ENCODE measurements around the gene FDX1.

DNA sequence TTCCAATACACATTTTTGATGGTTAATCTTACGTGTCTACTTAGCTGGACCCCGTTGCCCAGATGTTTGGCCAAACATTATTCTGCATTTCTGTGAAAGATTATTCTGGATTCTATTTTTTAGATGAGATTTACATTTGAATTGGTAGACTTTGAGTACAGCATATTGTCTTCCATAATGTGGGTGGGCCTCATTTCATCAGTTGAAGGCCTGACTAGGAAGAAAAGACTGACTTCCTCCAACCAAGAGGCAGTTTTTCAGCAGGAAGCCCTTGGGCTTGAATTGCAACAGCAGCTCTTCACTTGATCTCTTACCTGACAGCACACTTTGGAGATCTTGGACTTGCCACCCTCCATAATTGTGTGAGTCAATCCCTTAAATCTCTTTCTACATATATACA is 58.7 kb downstream of the FDX1 start:
- TF ChIP-seq, protein P1, sequence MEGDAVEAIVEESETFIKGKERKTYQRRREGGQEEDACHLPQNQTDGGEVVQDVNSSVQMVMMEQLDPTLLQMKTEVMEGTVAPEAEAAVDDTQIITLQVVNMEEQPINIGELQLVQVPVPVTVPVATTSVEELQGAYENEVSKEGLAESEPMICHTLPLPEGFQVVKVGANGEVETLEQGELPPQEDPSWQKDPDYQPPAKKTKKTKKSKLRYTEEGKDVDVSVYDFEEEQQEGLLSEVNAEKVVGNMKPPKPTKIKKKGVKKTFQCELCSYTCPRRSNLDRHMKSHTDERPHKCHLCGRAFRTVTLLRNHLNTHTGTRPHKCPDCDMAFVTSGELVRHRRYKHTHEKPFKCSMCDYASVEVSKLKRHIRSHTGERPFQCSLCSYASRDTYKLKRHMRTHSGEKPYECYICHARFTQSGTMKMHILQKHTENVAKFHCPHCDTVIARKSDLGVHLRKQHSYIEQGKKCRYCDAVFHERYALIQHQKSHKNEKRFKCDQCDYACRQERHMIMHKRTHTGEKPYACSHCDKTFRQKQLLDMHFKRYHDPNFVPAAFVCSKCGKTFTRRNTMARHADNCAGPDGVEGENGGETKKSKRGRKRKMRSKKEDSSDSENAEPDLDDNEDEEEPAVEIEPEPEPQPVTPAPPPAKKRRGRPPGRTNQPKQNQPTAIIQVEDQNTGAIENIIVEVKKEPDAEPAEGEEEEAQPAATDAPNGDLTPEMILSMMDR (IDR thresholded peaks at IDR 0.05), result no peak
- TF ChIP-seq NFYB (CRISPR knock-in tag; conservative IDR thresholded peaks at IDR 0.05; ENCODE audit: low read depth) (no peak), CREB1 (CRISPR knock-in tag; IDR thresholded peaks at IDR 0.05) (no peak), ETV6 (CRISPR knock-in tag; IDR thresholded peaks at IDR 0.05) (no peak), NR3C1 (CRISPR knock-in tag; conservative IDR thresholded peaks at IDR 0.05; ENCODE audit: low read depth) (no peak), TP53 (CRISPR knock-in tag; IDR thresholded peaks at IDR 0.05) (no peak), KAT7 (CRISPR knock-in tag; IDR thresholded peaks at IDR 0.05; ENCODE audit: borderline replicate concordance) (no peak)
- TF ChIP-seq, protein P2, sequence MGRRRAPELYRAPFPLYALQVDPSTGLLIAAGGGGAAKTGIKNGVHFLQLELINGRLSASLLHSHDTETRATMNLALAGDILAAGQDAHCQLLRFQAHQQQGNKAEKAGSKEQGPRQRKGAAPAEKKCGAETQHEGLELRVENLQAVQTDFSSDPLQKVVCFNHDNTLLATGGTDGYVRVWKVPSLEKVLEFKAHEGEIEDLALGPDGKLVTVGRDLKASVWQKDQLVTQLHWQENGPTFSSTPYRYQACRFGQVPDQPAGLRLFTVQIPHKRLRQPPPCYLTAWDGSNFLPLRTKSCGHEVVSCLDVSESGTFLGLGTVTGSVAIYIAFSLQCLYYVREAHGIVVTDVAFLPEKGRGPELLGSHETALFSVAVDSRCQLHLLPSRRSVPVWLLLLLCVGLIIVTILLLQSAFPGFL (CRISPR knock-in tag; IDR thresholded peaks at IDR 0.05; ENCODE audit: borderline replicate concordance), result no peak
- TF ChIP-seq, protein P3, sequence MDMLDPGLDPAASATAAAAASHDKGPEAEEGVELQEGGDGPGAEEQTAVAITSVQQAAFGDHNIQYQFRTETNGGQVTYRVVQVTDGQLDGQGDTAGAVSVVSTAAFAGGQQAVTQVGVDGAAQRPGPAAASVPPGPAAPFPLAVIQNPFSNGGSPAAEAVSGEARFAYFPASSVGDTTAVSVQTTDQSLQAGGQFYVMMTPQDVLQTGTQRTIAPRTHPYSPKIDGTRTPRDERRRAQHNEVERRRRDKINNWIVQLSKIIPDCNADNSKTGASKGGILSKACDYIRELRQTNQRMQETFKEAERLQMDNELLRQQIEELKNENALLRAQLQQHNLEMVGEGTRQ (CRISPR knock-in tag; IDR thresholded peaks at IDR 0.05), result no peak
- TF ChIP-seq, protein P4, sequence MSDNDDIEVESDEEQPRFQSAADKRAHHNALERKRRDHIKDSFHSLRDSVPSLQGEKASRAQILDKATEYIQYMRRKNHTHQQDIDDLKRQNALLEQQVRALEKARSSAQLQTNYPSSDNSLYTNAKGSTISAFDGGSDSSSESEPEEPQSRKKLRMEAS (CRISPR knock-in tag; IDR thresholded peaks at IDR 0.05), result no peak
- TF ChIP-seq, protein P5, sequence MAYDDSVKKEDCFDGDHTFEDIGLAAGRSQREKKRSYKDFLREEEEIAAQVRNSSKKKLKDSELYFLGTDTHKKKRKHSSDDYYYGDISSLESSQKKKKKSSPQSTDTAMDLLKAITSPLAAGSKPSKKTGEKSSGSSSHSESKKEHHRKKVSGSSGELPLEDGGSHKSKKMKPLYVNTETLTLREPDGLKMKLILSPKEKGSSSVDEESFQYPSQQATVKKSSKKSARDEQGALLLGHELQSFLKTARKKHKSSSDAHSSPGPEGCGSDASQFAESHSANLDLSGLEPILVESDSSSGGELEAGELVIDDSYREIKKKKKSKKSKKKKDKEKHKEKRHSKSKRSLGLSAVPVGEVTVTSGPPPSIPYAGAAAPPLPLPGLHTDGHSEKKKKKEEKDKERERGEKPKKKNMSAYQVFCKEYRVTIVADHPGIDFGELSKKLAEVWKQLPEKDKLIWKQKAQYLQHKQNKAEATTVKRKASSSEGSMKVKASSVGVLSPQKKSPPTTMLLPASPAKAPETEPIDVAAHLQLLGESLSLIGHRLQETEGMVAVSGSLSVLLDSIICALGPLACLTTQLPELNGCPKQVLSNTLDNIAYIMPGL (CRISPR knock-in tag; IDR thresholded peaks at IDR 0.05), result no peak

All from WTC11 (cell line).